HFF-Myc (cell line): Measurements from ENCODE around the gene HOATZ.

Experiments
- DNase-seq: peaks from one replicate; pipeline ENCODE4 v3.0.0-alpha.2; 2011; ENCODE audit warnings: low read depth; ENCODE audit errors: extremely low read depth
- H3K4me3 ChIP-seq: replicated peaks from 2 replicates; pipeline ENCODE4 v1.5.1; 2011; ENCODE audit warnings: low read depth, mild to moderate bottlenecking, control low read depth, low read length
- CTCF ChIP-seq: IDR thresholded peaks from 2 replicates; pipeline ENCODE4 v1.5.1; 2012; ENCODE audit warnings: mild to moderate bottlenecking, low read depth, low read length, control low read depth; ENCODE audit errors: missing control alignments

Gene HOATZ

GRCh38 chr11:111532365-111532709 is 17.8 kb downstream of the HOATZ start:
- DNase-seq: no peak

GRCh38 chr11:111535281-111535680 is 20.7 kb downstream of the HOATZ start:
- no peak for TF ChIP-seq CTCF
- no peak for DNase-seq
- no peak overlapping the region for H3K4me3 ChIP-seq

More at GRCh38 chr11:111532365-111532709, 17.8 kb downstream of the HOATZ start:
- TF ChIP-seq CTCF: no peak
- no peak overlapping the region for H3K4me3 ChIP-seq

- no peak for DNase-seq
- H3K4me3 ChIP-seq: no peak overlapping the region
- TF ChIP-seq CTCF: no peak
These were observed 22.8 kb downstream of the HOATZ start for GRCh38 chr11:111537336-111537860.

GRCh38 chr11:111538407-111539114 is 24.0 kb downstream of the HOATZ start:
- H3K4me3 ChIP-seq: no peak overlapping the region
- no peak for DNase-seq
- no peak for TF ChIP-seq CTCF

GRCh38 chr11:111539426-111540113 is 25.0 kb downstream of the HOATZ start:
- H3K4me3 ChIP-seq: peak overlapping the region; percentile 77
- TF ChIP-seq CTCF: no peak
- DNase-seq: no peak

GRCh38 chr11:111540114-111540936 is 25.7 kb downstream of the HOATZ start, which contains the start of gene LAYN:
TSS of gene LAYN (plus strand) at chr11:111540720. CDS start at chr11:111540844, 124 bp downstream.
- no peak for TF ChIP-seq CTCF
- peak within 1 kb of the TSS; percentile 77 for H3K4me3 ChIP-seq
- no peak for DNase-seq
